DOHH2 (cell line): ENCODE data around the gene TBC1D22A.

ENCODE experiments used
- EZH2phosphoT487 ChIP-seq: fragments of 200-600 bp; sonication (generic); IDR thresholded peaks from 2 replicates; pipeline ENCODE4 v1.6.1; 2017; ENCODE audit warnings: borderline replicate concordance, mild to moderate bottlenecking, antibody characterized with exemption, low read length, moderate library complexity, mixed read lengths
- TF ChIP-seq, protein P1 (sequence below): fragments of 200-600 bp; sonication (generic); IDR thresholded peaks from one replicate; pipeline ENCODE4 v1.5.1; 2014; ENCODE audit warnings: antibody characterized with exemption, mild to moderate bottlenecking, low read depth, low read length; ENCODE audit not compliant: poor library complexity, severe bottlenecking

DNA sequence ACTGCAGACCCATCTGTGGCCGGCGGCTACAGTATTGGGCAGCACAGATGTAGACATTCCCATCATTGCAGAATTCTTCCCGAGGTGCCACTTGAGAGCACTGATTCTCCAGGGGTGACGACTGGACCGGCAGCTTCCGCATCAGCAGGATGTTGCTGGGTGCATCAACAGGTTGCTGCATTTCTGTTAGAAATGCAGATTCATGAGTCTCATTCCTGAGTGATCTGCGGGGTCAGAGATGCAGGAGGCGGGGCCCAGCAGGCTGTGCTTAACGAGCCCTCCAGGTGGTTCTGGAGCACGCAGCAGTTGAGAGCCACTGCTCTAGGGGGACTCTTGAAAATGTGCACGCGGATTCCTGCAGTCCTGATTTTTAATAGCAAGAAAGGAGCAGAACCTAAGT, 321.8 kb downstream of the TBC1D22A start:
- TF ChIP-seq, protein P1, sequence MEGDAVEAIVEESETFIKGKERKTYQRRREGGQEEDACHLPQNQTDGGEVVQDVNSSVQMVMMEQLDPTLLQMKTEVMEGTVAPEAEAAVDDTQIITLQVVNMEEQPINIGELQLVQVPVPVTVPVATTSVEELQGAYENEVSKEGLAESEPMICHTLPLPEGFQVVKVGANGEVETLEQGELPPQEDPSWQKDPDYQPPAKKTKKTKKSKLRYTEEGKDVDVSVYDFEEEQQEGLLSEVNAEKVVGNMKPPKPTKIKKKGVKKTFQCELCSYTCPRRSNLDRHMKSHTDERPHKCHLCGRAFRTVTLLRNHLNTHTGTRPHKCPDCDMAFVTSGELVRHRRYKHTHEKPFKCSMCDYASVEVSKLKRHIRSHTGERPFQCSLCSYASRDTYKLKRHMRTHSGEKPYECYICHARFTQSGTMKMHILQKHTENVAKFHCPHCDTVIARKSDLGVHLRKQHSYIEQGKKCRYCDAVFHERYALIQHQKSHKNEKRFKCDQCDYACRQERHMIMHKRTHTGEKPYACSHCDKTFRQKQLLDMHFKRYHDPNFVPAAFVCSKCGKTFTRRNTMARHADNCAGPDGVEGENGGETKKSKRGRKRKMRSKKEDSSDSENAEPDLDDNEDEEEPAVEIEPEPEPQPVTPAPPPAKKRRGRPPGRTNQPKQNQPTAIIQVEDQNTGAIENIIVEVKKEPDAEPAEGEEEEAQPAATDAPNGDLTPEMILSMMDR, result no peak
- no peak for TF ChIP-seq EZH2phosphoT487
